Measurements from ENCODE around the gene GLIS1.

GRCh38 chr1:53568540-53568939, 170.4 kb downstream of the GLIS1 start:
- TF ChIP-seq, protein P1, sequence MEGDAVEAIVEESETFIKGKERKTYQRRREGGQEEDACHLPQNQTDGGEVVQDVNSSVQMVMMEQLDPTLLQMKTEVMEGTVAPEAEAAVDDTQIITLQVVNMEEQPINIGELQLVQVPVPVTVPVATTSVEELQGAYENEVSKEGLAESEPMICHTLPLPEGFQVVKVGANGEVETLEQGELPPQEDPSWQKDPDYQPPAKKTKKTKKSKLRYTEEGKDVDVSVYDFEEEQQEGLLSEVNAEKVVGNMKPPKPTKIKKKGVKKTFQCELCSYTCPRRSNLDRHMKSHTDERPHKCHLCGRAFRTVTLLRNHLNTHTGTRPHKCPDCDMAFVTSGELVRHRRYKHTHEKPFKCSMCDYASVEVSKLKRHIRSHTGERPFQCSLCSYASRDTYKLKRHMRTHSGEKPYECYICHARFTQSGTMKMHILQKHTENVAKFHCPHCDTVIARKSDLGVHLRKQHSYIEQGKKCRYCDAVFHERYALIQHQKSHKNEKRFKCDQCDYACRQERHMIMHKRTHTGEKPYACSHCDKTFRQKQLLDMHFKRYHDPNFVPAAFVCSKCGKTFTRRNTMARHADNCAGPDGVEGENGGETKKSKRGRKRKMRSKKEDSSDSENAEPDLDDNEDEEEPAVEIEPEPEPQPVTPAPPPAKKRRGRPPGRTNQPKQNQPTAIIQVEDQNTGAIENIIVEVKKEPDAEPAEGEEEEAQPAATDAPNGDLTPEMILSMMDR (conservative IDR thresholded peaks at IDR 0.05; ENCODE audit: low read depth, low read length): no peak
- TF ChIP-seq EZH2 (IDR thresholded peaks at IDR 0.05; ENCODE audit: low read length, unreplicated experiment) (no peak), EZH2phosphoT487 (IDR thresholded peaks at IDR 0.05; ENCODE audit: borderline replicate concordance, low read length) (no peak)
